Gastrocnemius medialis (tissue), 4 donors: ENCODE data around the gene SLC26A4.

Experiments
- CTCF ChIP-seq, 5 experiments: fragments of 450-650 bp in 3 of 5; fragments of 200-600 bp in 2 of 5; sonication (generic) in 2 of 5; IDR thresholded peaks in 4 of 5; conservative IDR thresholded peaks in 1 of 5; 1 replicate in 4 of 5; 2 replicates in 1 of 5; pipeline ENCODE4 v1.5.1; 2016 to 2019; ENCODE audit warnings: antibody characterized with exemption in 5 of 5, mild to moderate bottlenecking in 3 of 5, moderate library complexity in 3 of 5
- POLR2A ChIP-seq, 2 donors: fragments of 450-650 bp; IDR thresholded peaks; one replicate each; pipeline ENCODE4 v1.6.1; 2017; ENCODE audit warnings: antibody characterized with exemption in 2 of 2, mild to moderate bottlenecking in 2 of 2, moderate library complexity in 2 of 2

GRCh38 chr7:107680478-107680877 lies 19.9 kb downstream of the SLC26A4 start:
- TF ChIP-seq CTCF (IDR thresholded peaks at IDR 0.05 in 4 of 5, conservative IDR thresholded peaks at IDR 0.05 in 1 of 5): no peak
- no peak for TF ChIP-seq POLR2A (IDR thresholded peaks at IDR 0.05)
